HepG2 (cell line): ENCODE results near the gene MTA2. TPM values are rescaled to one million over a fixed set of nuclear protein-coding genes. Genes with fewer than 3 reads are reported as not detected.

ENCODE experiments used
- BORCS8-MEF2B ChIP-seq: sonication (generic); formaldehyde crosslinking; IDR thresholded peaks from 2 replicates; pipeline ENCODE4 v1.8.0; 2022; ENCODE audit warnings: mild to moderate bottlenecking, missing genetic modification reagents
- EHMT2 ChIP-seq: fragments of 200-600 bp; sonication (generic); IDR thresholded peaks from 2 replicates; pipeline ENCODE4 v1.7.0; 2017; ENCODE audit warnings: antibody characterized with exemption, low read depth, low read length, borderline replicate concordance
- IKZF4 ChIP-seq: sonication (generic); formaldehyde crosslinking; IDR thresholded peaks from 2 replicates; pipeline ENCODE4 v1.5.1; 2020; ENCODE audit warnings: borderline replicate concordance, mild to moderate bottlenecking, low read depth, missing genetic modification reagents; ENCODE audit errors: not compliant biosample characterization
- MAFK ChIP-seq, 2 experiments: IDR thresholded peaks in 1 of 2; conservative IDR thresholded peaks in 1 of 2; 2 replicates each; pipeline ENCODE4 v1.6.1; 2011; ENCODE audit warnings: improper control_type of control experiment in 2 of 2, low read length in 2 of 2
- SCMH1 ChIP-seq: sonication (generic); formaldehyde crosslinking; IDR thresholded peaks from 2 replicates; pipeline ENCODE4 v1.9.0; 2021; ENCODE audit warnings: missing genetic modification reagents, mild to moderate bottlenecking, borderline replicate concordance
- TCF7L2 ChIP-seq: IDR thresholded peaks from 2 replicates; pipeline ENCODE4 v1.6.1; 2011; ENCODE audit warnings: mild to moderate bottlenecking, low read depth, low read length, moderate library complexity
- ZNF737 ChIP-seq: sonication (generic); formaldehyde crosslinking; IDR thresholded peaks from 2 replicates; pipeline ENCODE4 v1.5.0; 2020; ENCODE audit warnings: missing genetic modification reagents, mild to moderate bottlenecking, borderline replicate concordance
- ZNF776 ChIP-seq: sonication (generic); formaldehyde crosslinking; IDR thresholded peaks from 2 replicates; pipeline ENCODE4 v1.4.0; 2020; ENCODE audit warnings: mild to moderate bottlenecking, missing genetic modification reagents
- polyA plus RNA-seq, 8 experiments: library from polyadenylated mRNA; depleted of rRNA in 3 of 8; stranded (reverse) in 7 of 8; unstranded in 1 of 8; fragments of >200 nt; fragmentation: Illumina TruSeq in 4 of 8; extraction: Trizol in 4 of 8; gene quantifications; 2 replicates each; pipeline versions ENCODE4 v1.2.1 to v1.2.3, GENCODE V29; 2011 to 2016; ENCODE audit warnings: low read depth in 4 of 8, missing spikeins in 1 of 8, mixed read lengths in 1 of 8; ENCODE audit not compliant: insufficient read depth in 1 of 8
- total RNA-seq, 5 experiments: library from RNA; depleted of rRNA; stranded (reverse); fragments of >200 nt; fragmentation: Illumina TruSeq; extraction: Trizol; gene quantifications; 2 replicates each; pipeline ENCODE4 v1.2.3, GENCODE V29; 2016; ENCODE audit warnings: low read depth in 1 of 5
- TF ChIP-seq, protein P1 (sequence below): sonication (generic); formaldehyde crosslinking; IDR thresholded peaks from 2 replicates; pipeline ENCODE4 v1.4.0; 2020; ENCODE audit warnings: missing genetic modification reagents
- TF ChIP-seq, protein P2 (sequence below): sonication (generic); formaldehyde crosslinking; IDR thresholded peaks from 2 replicates; pipeline ENCODE4 v1.5.0; 2020; ENCODE audit warnings: missing genetic modification reagents
- TF ChIP-seq, protein P3 (sequence below): sonication (generic); formaldehyde crosslinking; IDR thresholded peaks from 2 replicates; pipeline ENCODE4 v1.5.0; 2020; ENCODE audit warnings: mild to moderate bottlenecking, missing genetic modification reagents, borderline replicate concordance
- TF ChIP-seq, protein P4 (sequence below): sonication (generic); formaldehyde crosslinking; IDR thresholded peaks from 2 replicates; pipeline ENCODE4 v1.4.0; 2020; ENCODE audit warnings: missing genetic modification reagents, borderline replicate concordance
- TF ChIP-seq, protein P5 (sequence below): sonication (generic); formaldehyde crosslinking; IDR thresholded peaks from 2 replicates; pipeline ENCODE4 v1.4.0; 2020; ENCODE audit warnings: missing genetic modification reagents; ENCODE audit errors: not compliant biosample characterization
- TF ChIP-seq, protein P6 (sequence below): sonication (generic); formaldehyde crosslinking; IDR thresholded peaks from 2 replicates; pipeline ENCODE4 v1.5.0; 2020; ENCODE audit warnings: missing genetic modification reagents
- TF ChIP-seq, protein P7 (sequence below): sonication (generic); formaldehyde crosslinking; IDR thresholded peaks from 2 replicates; pipeline ENCODE4 v1.4.0; 2020; ENCODE audit warnings: low read depth, missing genetic modification reagents

MTA2 gene
- total and polyA plus RNA-seq, 2 of the 13 experiments (the other 11 are each of a cell fraction or from before 2014, with no cell fraction given): 14.0 to 70.0 TPM

DNA sequence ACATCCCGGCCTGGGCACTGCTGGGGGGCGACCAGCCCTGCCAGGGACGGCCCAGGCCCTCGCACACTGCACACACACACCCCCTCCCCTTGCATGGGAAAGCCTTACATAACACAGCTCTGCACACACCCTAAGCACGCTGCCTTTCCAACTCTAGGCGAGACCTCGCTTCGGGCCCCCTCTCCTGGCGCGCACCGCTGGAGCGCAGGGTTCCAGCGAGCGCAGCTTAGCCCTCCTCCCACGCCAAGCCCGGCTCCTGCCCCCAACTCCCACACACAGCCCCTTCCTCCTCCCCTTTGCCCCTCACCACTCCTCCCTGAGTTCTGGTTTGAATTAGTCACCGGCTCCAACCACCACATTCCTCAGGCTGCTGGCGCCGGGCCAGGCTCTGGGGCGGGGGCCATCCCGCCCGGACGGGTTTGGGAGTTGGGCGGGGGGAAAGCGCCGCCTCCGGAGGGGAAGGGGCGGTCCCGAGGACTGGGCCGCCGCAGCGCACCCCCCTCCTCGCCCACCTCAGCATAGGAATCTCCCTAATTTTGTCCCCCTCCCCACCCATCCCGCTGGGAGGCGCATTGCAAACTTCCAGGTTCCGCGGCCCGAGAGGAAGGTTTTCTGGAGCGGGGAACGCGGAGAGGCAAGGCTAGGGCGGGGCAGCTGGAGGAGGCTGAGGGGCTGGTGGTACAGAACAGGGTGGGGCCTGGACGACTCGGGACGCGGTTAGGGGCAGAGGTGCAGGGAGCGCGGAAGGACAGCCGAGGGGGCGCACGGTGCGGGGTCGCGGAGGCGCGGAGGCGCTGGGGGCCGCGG lies 56.0 kb downstream of the MTA2 start (continued):
- TF ChIP-seq, protein P1, sequence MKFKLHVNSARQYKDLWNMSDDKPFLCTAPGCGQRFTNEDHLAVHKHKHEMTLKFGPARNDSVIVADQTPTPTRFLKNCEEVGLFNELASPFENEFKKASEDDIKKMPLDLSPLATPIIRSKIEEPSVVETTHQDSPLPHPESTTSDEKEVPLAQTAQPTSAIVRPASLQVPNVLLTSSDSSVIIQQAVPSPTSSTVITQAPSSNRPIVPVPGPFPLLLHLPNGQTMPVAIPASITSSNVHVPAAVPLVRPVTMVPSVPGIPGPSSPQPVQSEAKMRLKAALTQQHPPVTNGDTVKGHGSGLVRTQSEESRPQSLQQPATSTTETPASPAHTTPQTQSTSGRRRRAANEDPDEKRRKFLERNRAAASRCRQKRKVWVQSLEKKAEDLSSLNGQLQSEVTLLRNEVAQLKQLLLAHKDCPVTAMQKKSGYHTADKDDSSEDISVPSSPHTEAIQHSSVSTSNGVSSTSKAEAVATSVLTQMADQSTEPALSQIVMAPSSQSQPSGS: no peak
- TF ChIP-seq EHMT2 (no peak), SCMH1 (CRISPR knock-in tag) (no peak), MAFK (conservative IDR thresholded peaks at IDR 0.05 in 1 of 2, IDR thresholded peaks at IDR 0.05 in 1 of 2; ENCODE audit: low read length in 2 of 2) (no peak), TCF7L2 (no peak), ZNF776 (CRISPR knock-in tag) (peak; percentile 54; the same call in 1 of the 2 replicates), IKZF4 (CRISPR knock-in tag) (peak; percentile 84), BORCS8-MEF2B (peak; percentile 11; the same call in 1 of the 2 replicates), ZNF737 (CRISPR knock-in tag) (0 out of 2 replicates have a peak, but pooled peaks have one; percentile 16)
- TF ChIP-seq, protein P2, sequence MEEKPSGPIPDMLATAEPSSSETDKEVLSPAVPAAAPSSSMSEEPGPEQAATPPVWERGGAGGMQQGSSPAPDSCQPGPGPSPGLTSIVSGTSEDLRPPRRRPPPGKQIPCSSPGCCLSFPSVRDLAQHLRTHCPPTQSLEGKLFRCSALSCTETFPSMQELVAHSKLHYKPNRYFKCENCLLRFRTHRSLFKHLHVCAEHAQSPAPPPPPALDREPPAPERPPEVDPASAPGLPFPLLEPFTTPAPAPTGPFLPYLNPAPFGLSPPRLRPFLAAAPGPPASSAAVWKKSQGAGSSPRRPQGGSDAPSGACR (CRISPR knock-in tag): peak; percentile 39; the same call in 1 of the 2 replicates
- TF ChIP-seq, protein P3, sequence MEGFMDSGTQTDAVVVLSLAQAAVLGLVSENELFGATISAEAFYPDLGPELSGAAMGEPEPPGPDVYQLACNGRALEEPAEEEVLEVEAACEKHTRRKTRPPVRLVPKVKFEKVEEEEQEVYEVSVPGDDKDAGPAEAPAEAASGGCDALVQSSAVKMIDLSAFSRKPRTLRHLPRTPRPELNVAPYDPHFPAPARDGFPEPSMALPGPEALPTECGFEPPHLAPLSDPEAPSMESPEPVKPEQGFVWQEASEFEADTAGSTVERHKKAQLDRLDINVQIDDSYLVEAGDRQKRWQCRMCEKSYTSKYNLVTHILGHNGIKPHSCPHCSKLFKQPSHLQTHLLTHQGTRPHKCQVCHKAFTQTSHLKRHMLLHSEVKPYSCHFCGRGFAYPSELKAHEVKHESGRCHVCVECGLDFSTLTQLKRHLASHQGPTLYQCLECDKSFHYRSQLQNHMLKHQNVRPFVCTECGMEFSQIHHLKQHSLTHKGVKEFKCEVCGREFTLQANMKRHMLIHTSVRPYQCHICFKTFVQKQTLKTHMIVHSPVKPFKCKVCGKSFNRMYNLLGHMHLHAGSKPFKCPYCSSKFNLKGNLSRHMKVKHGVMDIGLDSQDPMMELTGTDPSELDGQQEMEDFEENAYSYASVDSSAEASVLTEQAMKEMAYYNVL (CRISPR knock-in tag): no peak
- TF ChIP-seq, protein P4, sequence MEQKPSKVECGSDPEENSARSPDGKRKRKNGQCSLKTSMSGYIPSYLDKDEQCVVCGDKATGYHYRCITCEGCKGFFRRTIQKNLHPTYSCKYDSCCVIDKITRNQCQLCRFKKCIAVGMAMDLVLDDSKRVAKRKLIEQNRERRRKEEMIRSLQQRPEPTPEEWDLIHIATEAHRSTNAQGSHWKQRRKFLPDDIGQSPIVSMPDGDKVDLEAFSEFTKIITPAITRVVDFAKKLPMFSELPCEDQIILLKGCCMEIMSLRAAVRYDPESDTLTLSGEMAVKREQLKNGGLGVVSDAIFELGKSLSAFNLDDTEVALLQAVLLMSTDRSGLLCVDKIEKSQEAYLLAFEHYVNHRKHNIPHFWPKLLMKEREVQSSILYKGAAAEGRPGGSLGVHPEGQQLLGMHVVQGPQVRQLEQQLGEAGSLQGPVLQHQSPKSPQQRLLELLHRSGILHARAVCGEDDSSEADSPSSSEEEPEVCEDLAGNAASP: 0 out of 2 replicates have a peak, but pooled peaks have one; percentile 44
- TF ChIP-seq, protein P5, sequence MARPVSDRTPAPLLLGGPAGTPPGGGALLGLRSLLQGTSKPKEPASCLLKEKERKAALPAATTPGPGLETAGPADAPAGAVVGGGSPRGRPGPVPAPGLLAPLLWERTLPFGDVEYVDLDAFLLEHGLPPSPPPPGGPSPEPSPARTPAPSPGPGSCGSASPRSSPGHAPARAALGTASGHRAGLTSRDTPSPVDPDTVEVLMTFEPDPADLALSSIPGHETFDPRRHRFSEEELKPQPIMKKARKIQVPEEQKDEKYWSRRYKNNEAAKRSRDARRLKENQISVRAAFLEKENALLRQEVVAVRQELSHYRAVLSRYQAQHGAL (CRISPR knock-in tag): no peak
- TF ChIP-seq, protein P6, sequence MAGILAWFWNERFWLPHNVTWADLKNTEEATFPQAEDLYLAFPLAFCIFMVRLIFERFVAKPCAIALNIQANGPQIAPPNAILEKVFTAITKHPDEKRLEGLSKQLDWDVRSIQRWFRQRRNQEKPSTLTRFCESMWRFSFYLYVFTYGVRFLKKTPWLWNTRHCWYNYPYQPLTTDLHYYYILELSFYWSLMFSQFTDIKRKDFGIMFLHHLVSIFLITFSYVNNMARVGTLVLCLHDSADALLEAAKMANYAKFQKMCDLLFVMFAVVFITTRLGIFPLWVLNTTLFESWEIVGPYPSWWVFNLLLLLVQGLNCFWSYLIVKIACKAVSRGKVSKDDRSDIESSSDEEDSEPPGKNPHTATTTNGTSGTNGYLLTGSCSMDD (CRISPR knock-in tag): no peak
- TF ChIP-seq, protein P7, sequence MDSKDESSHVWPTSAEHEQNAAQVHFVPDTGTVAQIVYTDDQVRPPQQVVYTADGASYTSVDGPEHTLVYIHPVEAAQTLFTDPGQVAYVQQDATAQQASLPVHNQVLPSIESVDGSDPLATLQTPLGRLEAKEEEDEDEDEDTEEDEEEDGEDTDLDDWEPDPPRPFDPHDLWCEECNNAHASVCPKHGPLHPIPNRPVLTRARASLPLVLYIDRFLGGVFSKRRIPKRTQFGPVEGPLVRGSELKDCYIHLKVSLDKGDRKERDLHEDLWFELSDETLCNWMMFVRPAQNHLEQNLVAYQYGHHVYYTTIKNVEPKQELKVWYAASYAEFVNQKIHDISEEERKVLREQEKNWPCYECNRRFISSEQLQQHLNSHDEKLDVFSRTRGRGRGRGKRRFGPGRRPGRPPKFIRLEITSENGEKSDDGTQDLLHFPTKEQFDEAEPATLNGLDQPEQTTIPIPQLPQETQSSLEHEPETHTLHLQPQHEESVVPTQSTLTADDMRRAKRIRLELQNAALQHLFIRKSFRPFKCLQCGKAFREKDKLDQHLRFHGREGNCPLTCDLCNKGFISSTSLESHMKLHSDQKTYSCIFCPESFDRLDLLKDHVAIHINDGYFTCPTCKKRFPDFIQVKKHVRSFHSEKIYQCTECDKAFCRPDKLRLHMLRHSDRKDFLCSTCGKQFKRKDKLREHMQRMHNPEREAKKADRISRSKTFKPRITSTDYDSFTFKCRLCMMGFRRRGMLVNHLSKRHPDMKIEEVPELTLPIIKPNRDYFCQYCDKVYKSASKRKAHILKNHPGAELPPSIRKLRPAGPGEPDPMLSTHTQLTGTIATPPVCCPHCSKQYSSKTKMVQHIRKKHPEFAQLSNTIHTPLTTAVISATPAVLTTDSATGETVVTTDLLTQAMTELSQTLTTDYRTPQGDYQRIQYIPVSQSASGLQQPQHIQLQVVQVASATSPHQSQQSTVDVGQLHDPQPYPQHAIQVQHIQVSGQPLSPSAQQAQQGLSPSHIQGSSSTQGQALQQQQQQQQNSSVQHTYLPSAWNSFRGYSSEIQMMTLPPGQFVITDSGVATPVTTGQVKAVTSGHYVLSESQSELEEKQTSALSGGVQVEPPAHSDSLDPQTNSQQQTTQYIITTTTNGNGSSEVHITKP (CRISPR knock-in tag): no peak
